ENCODE data around the gene MRPL53. TPM values are rescaled to one million over a fixed set of nuclear protein-coding genes. Genes with fewer than 3 reads are reported as not detected.

MRPL53 gene
- total and polyA plus RNA-seq, 2 of the 13 experiments (the other 11 are each of a cell fraction or from before 2014, with no cell fraction given): 34.3 to 51.9 TPM

- peak; percentile 25; the same call in 1 of the 2 replicates for TF ChIP-seq ZNF503 (CRISPR knock-in tag; IDR thresholded peaks at IDR 0.05)
- peak; percentile 89 for TF ChIP-seq HDAC2 (CRISPR knock-in tag; IDR thresholded peaks at IDR 0.05)
- no peak; the same call in 1 of the 2 replicates for TF ChIP-seq SNAPC4 (CRISPR knock-in tag; IDR thresholded peaks at IDR 0.05)
- no peak for TF ChIP-seq JUND (CRISPR knock-in tag; IDR thresholded peaks at IDR 0.05)
- TF ChIP-seq ZNF709 (CRISPR knock-in tag; IDR thresholded peaks at IDR 0.05): no peak
- no peak for TF ChIP-seq SALL2 (CRISPR knock-in tag; IDR thresholded peaks at IDR 0.05)
- TF ChIP-seq AGO2 (optimal IDR thresholded peaks at IDR 0.05; ENCODE audit: low read depth, low read length): no peak
- no peak for TF ChIP-seq TRIM22 (IDR thresholded peaks at IDR 0.05)
- TF ChIP-seq ZKSCAN1 (IDR thresholded peaks at IDR 0.05; ENCODE audit: low read length): no peak; the same call in 1 of the 2 replicates
- no peak for TF ChIP-seq NFATC3 (CRISPR knock-in tag; IDR thresholded peaks at IDR 0.05)
- no peak for TF ChIP-seq MAFG (CRISPR knock-in tag; IDR thresholded peaks at IDR 0.05)
- peak; percentile 76 for TF ChIP-seq PPARG (CRISPR knock-in tag; conservative IDR thresholded peaks at IDR 0.05)
- TF ChIP-seq FLYWCH1 (CRISPR knock-in tag; IDR thresholded peaks at IDR 0.05): 0 out of 2 replicates have a peak, but pooled peaks have one; percentile 72
- no peak for TF ChIP-seq TIGD3 (CRISPR knock-in tag; IDR thresholded peaks at IDR 0.05; ENCODE audit: borderline replicate concordance)
- TF ChIP-seq ZNF362 (CRISPR knock-in tag; IDR thresholded peaks at IDR 0.05; ENCODE audit: borderline replicate concordance): 0 out of 2 replicates have a peak, but pooled peaks have one; percentile 10
- TF ChIP-seq ZNF850 (CRISPR knock-in tag; conservative IDR thresholded peaks at IDR 0.05): no peak
- no peak for TF ChIP-seq ZNF136 (CRISPR knock-in tag; IDR thresholded peaks at IDR 0.05; ENCODE audit: low read depth)
Observed at GRCh38 chr2:74502147-74502719, 29.8 kb upstream of the MRPL53 start (continued).

Measured in HepG2 (cell line).